DOHH2 (cell line): ENCODE data around the gene AQP9.

Experiments
- CTCF ChIP-seq: fragments of 200-600 bp; sonication (generic); IDR thresholded peaks from one replicate; pipeline ENCODE4 v1.5.1; 2014; ENCODE audit warnings: antibody characterized with exemption, mild to moderate bottlenecking, low read depth, low read length; ENCODE audit not compliant: poor library complexity, severe bottlenecking
- EZH2phosphoT487 ChIP-seq: fragments of 200-600 bp; sonication (generic); IDR thresholded peaks from 2 replicates; pipeline ENCODE4 v1.6.1; 2017; ENCODE audit warnings: borderline replicate concordance, mild to moderate bottlenecking, antibody characterized with exemption, low read length, moderate library complexity, mixed read lengths

- TF ChIP-seq CTCF (no peak), EZH2phosphoT487 (no peak)
Measured at GRCh38 chr15:58135511-58136174, 2.5 kb upstream of the AQP9 start.
